Measurements from ENCODE around the gene AIFM3.

DNA sequence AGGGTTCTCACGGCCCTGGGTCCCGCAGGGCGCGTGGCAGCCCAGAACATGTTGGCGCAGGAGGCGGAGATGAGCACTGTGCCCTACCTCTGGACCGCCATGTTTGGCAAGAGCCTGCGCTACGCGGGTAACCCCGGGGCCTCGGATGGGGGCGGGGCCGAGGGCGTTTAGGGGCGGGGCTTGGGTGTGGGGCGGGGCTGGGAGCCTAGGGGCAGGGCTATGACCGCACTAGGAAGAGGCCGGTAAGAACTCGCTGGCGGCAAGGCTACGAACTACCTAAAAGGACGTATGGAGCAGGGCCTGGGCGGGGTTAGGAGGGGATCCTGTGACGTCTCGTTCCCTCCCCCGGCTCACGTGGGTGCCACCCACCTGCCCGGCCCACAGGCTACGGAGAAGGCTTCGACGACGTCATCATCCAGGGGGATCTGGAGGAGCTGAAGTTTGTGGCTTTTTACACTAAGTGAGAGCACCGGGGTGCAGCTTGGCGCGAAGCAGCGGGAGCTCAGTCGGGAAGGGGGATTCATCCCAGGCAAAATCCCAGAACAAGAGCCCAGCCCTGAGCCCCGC, 12.3 kb downstream of the AIFM3 start:
- TF ChIP-seq POLR2A (IDR thresholded peaks at IDR 0.05; ENCODE audit: low read length) (no peak), GATA1 (IDR thresholded peaks at IDR 0.05; ENCODE audit: low read depth, low read length) (no peak)
